HEK293 (cell line): ENCODE results near the gene BCAN.

Experiments used
- GLI2 ChIP-seq: fragments of 450-650 bp; formaldehyde crosslinking; IDR thresholded peaks from 2 replicates; pipeline ENCODE4; 2017; ENCODE audit warnings: missing biosample characterization, missing genetic modification characterization, low read depth, borderline replicate concordance
- YY1 ChIP-seq: fragments of 450-650 bp; formaldehyde crosslinking; IDR thresholded peaks from 2 replicates; pipeline ENCODE4 v1.5.1; 2018; ENCODE audit warnings: missing biosample characterization, missing genetic modification characterization
- ZBTB48 ChIP-seq: fragments of 450-650 bp; formaldehyde crosslinking; IDR thresholded peaks from 2 replicates; pipeline ENCODE4 v1.5.1; 2016; ENCODE audit warnings: missing biosample characterization, missing genetic modification characterization
- ZEB2 ChIP-seq: fragments of 450-650 bp; formaldehyde crosslinking; IDR thresholded peaks from 2 replicates; pipeline ENCODE4 v1.5.1; 2016; ENCODE audit warnings: missing biosample characterization, missing genetic modification characterization
- ZNF112 ChIP-seq: fragments of 450-650 bp; formaldehyde crosslinking; IDR thresholded peaks from 2 replicates; pipeline ENCODE4 v1.5.0; 2017; ENCODE audit warnings: missing biosample characterization, missing genetic modification characterization
- ZNF132 ChIP-seq: fragments of 450-650 bp; formaldehyde crosslinking; IDR thresholded peaks from 2 replicates; pipeline ENCODE4 v1.5.1; 2017; ENCODE audit warnings: missing biosample characterization, missing genetic modification characterization, borderline replicate concordance
- ZNF175 ChIP-seq: fragments of 450-650 bp; formaldehyde crosslinking; IDR thresholded peaks from 2 replicates; pipeline ENCODE4 v1.5.1; 2016; ENCODE audit warnings: missing biosample characterization, missing genetic modification characterization
- ZNF248 ChIP-seq: fragments of 450-650 bp; formaldehyde crosslinking; IDR thresholded peaks from 2 replicates; pipeline ENCODE4 v1.5.1; 2017; ENCODE audit warnings: missing biosample characterization, missing genetic modification characterization
- ZNF311 ChIP-seq: fragments of 450-650 bp; formaldehyde crosslinking; IDR thresholded peaks from 2 replicates; pipeline ENCODE4 v1.5.1; 2017; ENCODE audit warnings: missing biosample characterization, missing genetic modification characterization, borderline replicate concordance
- ZNF473 ChIP-seq: fragments of 450-650 bp; formaldehyde crosslinking; IDR thresholded peaks from 2 replicates; pipeline ENCODE4 v1.5.1; 2017; ENCODE audit warnings: missing biosample characterization, missing genetic modification characterization
- ZNF521 ChIP-seq: fragments of 450-650 bp; formaldehyde crosslinking; IDR thresholded peaks from 2 replicates; pipeline ENCODE4 v1.5.1; 2017; ENCODE audit warnings: missing biosample characterization, mild to moderate bottlenecking, missing genetic modification characterization
- ZNF571 ChIP-seq: fragments of 450-650 bp; formaldehyde crosslinking; IDR thresholded peaks from 2 replicates; pipeline ENCODE4 v1.5.0; 2017; ENCODE audit warnings: missing biosample characterization, missing genetic modification characterization
- ZNF600 ChIP-seq: fragments of 450-650 bp; formaldehyde crosslinking; IDR thresholded peaks from 2 replicates; pipeline ENCODE4 v1.5.1; 2016; ENCODE audit warnings: missing biosample characterization, missing genetic modification characterization
- ZNF626 ChIP-seq: fragments of 450-650 bp; sonication (Bioruptor Pico); formaldehyde crosslinking; IDR thresholded peaks from 2 replicates; pipeline ENCODE4 v1.5.1; 2018; ENCODE audit warnings: missing biosample characterization, missing genetic modification characterization, inconsistent platforms
- ZXDB ChIP-seq: fragments of 450-650 bp; formaldehyde crosslinking; IDR thresholded peaks from 2 replicates; pipeline ENCODE4 v1.5.1; 2016; ENCODE audit warnings: missing biosample characterization, missing genetic modification characterization
- TF ChIP-seq, protein P1 (sequence below): fragments of 450-650 bp; formaldehyde crosslinking; conservative IDR thresholded peaks from 2 replicates; pipeline ENCODE4 v1.5.1; 2016; ENCODE audit warnings: low read depth, missing biosample characterization, missing genetic modification characterization
- TF ChIP-seq, protein P2 (sequence below): fragments of 450-650 bp; formaldehyde crosslinking; conservative IDR thresholded peaks from 2 replicates; pipeline ENCODE4 v1.5.1; 2016; ENCODE audit warnings: low read depth, missing biosample characterization, missing genetic modification characterization
- TF ChIP-seq, protein P3 (sequence below): fragments of 450-650 bp; formaldehyde crosslinking; IDR thresholded peaks from 2 replicates; pipeline ENCODE4 v1.5.1; 2017; ENCODE audit warnings: missing biosample characterization, missing genetic modification characterization

The BCAN gene

DNA sequence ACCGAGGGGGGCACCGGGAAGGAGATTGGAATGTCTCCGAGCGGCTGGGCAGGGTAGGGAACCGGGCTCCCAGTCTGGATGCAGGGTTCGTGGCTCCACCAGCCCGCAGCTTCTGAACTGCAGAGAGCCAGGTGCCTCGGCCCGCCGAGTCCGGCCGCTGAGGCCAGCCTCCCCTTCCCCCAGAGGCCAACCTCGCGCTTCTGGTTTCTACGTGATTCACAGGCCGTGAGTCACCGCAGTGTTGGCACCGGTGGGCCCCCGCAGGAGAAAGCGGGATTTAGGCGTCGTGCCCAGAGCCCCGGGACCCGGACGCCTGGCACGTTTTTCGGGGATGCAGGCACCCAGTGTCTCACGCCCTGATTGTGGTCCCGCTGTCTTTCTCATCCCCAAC, 63.0 kb downstream of the BCAN start (continued):
- TF ChIP-seq, protein P1, sequence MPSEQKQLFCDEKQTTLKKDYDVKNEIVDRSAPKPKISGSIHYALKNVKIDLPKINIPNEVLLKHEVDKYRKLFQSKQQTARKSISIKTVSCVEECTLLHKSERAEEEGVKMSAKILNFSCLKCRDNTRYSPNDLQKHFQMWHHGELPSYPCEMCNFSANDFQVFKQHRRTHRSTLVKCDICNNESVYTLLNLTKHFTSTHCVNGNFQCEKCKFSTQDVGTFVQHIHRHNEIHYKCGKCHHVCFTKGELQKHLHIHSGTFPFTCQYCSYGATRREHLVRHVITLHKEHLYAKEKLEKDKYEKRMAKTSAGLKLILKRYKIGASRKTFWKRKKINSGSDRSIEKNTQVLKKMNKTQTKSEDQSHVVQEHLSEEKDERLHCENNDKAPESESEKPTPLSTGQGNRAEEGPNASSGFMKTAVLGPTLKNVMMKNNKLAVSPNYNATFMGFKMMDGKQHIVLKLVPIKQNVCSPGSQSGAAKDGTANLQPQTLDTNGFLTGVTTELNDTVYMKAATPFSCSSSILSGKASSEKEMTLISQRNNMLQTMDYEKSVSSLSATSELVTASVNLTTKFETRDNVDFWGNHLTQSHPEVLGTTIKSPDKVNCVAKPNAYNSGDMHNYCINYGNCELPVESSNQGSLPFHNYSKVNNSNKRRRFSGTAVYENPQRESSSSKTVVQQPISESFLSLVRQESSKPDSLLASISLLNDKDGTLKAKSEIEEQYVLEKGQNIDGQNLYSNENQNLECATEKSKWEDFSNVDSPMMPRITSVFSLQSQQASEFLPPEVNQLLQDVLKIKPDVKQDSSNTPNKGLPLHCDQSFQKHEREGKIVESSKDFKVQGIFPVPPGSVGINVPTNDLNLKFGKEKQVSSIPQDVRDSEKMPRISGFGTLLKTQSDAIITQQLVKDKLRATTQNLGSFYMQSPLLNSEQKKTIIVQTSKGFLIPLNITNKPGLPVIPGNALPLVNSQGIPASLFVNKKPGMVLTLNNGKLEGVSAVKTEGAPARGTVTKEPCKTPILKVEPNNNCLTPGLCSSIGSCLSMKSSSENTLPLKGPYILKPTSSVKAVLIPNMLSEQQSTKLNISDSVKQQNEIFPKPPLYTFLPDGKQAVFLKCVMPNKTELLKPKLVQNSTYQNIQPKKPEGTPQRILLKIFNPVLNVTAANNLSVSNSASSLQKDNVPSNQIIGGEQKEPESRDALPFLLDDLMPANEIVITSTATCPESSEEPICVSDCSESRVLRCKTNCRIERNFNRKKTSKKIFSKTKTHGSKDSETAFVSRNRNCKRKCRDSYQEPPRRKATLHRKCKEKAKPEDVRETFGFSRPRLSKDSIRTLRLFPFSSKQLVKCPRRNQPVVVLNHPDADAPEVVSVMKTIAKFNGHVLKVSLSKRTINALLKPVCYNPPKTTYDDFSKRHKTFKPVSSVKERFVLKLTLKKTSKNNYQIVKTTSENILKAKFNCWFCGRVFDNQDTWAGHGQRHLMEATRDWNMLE, result no peak
- peak; percentile 47 for TF ChIP-seq ZEB2 (tag by site-specific recombination)
- no peak for TF ChIP-seq ZNF626 (tag by site-specific recombination)
- TF ChIP-seq, protein P2, sequence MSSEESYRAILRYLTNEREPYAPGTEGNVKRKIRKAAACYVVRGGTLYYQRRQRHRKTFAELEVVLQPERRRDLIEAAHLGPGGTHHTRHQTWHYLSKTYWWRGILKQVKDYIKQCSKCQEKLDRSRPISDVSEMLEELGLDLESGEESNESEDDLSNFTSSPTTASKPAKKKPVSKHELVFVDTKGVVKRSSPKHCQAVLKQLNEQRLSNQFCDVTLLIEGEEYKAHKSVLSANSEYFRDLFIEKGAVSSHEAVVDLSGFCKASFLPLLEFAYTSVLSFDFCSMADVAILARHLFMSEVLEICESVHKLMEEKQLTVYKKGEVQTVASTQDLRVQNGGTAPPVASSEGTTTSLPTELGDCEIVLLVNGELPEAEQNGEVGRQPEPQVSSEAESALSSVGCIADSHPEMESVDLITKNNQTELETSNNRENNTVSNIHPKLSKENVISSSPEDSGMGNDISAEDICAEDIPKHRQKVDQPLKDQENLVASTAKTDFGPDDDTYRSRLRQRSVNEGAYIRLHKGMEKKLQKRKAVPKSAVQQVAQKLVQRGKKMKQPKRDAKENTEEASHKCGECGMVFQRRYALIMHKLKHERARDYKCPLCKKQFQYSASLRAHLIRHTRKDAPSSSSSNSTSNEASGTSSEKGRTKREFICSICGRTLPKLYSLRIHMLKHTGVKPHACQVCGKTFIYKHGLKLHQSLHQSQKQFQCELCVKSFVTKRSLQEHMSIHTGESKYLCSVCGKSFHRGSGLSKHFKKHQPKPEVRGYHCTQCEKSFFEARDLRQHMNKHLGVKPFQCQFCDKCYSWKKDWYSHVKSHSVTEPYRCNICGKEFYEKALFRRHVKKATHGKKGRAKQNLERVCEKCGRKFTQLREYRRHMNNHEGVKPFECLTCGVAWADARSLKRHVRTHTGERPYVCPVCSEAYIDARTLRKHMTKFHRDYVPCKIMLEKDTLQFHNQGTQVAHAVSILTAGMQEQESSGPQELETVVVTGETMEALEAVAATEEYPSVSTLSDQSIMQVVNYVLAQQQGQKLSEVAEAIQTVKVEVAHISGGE (tag by site-specific recombination), result peak; percentile 32; the same call in 1 of the 2 replicates
- peak; percentile 42; the same call in 1 of the 2 replicates for TF ChIP-seq ZNF600 (tag by site-specific recombination)
- no peak for TF ChIP-seq ZNF132 (tag by site-specific recombination)
- no peak for TF ChIP-seq ZNF175 (tag by site-specific recombination)
- no peak for TF ChIP-seq ZNF571 (tag by site-specific recombination)
- TF ChIP-seq ZNF112, result no peak
- no peak for TF ChIP-seq GLI2
- 0 out of 2 replicates have a peak, but pooled peaks have one; percentile 42 for TF ChIP-seq ZXDB (tag by site-specific recombination)
- 0 out of 2 replicates have a peak, but pooled peaks have one; percentile 43 for TF ChIP-seq ZBTB48
- TF ChIP-seq ZNF248 (tag by site-specific recombination), result no peak
- no peak for TF ChIP-seq ZNF473
- TF ChIP-seq ZNF521 (tag by site-specific recombination), result no peak
- TF ChIP-seq, protein P3, sequence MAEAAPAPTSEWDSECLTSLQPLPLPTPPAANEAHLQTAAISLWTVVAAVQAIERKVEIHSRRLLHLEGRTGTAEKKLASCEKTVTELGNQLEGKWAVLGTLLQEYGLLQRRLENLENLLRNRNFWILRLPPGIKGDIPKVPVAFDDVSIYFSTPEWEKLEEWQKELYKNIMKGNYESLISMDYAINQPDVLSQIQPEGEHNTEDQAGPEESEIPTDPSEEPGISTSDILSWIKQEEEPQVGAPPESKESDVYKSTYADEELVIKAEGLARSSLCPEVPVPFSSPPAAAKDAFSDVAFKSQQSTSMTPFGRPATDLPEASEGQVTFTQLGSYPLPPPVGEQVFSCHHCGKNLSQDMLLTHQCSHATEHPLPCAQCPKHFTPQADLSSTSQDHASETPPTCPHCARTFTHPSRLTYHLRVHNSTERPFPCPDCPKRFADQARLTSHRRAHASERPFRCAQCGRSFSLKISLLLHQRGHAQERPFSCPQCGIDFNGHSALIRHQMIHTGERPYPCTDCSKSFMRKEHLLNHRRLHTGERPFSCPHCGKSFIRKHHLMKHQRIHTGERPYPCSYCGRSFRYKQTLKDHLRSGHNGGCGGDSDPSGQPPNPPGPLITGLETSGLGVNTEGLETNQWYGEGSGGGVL (tag by site-specific recombination), result peak; percentile 34
- no peak for TF ChIP-seq ZNF311 (tag by site-specific recombination)
- no peak for TF ChIP-seq YY1 (tag by site-specific recombination)
